Bone marrow (tissue), 2 donors: ENCODE data around the gene AP4S1.

Experiments
- DNase-seq, 2 donors: peaks; one replicate each; lab custom pipeline; 2025; lab: John Stamatoyannopoulos, UW

The AP4S1 gene

DNA sequence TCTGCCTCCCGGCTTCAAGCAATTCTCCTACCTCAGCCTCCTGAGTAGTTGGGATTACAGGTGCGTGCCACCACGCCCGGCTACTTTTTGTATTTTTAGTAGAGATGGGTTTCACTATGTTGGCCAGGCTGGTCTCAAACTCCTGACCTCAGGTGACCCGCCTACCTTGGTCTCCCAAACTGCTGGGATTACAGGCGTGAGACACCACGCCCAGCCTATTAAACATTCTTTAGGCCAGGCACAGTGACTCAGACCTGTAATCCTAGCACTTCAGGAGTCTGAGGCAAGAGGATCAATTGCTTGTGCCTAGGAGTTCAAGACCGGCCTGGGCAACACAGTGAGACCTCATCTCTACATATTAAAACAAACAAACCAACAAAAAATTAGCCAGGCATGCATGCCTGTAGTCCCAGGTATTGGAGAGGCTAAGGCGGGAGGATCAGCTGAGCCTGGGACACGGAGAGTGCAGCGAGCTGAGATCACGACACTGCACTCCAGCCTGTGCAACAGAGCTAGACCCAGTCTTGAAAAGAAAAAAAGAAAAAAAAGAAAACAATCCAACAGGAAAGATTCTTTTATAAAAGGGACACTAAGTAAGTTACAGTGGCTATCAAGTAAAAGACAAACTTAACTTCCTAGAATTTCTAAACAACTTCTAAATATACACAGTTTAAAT is 111.9 kb downstream of the AP4S1 start:
- DNase-seq, result no peak

DNA sequence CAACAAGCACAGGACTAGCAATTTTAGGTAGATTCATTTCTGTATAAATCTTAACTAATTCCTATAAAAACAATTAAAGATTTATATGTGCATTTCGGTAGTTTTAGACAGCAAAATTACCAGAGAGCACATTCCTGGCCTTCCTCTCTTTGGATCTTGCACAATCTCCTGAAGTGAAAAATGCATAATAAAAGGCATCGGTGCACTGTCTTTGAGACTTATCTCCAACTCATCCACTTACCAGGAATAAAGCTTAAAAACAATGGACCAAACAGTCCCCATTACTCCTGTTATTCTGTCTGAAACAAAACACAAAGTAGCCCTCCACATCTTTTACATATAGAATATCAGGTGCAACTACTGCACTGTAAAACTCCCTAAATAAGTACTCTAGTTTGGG is 112.9 kb downstream of the AP4S1 start:
- DNase-seq, result no peak

DNA sequence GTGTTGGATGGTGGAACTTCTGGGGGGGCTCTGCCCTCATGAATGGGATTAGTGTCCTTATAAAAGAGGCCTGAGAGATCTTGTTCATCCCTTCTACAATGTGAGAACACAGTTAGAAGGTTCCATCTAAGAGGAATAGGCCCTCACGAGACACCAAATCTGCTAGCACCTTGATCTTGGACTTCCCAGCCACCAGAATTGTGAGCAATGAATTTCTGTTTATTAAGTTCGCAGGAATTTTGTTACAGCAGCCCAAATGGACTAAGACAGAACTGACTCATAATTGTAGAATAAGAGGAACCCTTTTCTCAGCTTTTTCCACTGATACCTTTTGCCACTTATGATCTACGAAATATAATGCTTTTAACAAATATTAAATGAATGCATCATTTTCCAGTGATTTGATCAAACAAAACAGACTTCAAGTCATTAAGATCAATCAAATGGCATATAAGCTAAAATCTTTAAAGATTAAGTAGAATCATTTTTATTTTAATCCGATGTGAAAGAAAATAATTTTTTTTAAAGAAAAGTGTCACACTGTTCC is 113.9 kb downstream of the AP4S1 start:
- DNase-seq, result no peak

DNA sequence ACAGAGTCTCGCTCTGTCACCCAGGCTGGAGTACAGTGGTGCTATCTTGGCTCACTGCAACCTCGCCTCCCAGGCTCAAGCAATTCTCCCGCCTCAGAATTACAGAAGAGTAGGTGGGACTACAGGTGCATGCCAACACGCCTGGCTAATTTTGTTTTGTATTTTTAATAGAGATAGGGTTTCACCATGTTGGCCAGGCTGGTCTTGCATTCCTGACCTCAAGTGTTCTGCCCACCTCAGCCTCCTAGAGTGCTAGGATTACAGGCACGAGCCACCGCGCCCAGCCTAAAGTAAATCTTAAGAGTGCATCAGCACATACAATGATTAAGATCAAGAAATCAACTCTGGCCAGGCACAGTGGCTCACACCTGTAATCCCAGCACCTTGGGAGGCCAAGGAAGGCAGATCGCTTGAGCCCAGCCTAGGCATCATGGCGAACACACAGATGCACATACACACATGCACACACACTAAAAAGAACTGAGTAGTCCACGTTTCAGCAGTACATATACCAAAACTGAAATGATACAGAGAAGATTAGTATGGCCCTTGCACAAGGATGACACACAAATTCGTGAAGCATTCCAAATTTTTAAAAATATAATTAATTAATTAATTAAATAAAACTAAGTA is 117.1 kb downstream of the AP4S1 start:
- DNase-seq, result no peak
